ENCODE results near the gene PYGO2.

DNA sequence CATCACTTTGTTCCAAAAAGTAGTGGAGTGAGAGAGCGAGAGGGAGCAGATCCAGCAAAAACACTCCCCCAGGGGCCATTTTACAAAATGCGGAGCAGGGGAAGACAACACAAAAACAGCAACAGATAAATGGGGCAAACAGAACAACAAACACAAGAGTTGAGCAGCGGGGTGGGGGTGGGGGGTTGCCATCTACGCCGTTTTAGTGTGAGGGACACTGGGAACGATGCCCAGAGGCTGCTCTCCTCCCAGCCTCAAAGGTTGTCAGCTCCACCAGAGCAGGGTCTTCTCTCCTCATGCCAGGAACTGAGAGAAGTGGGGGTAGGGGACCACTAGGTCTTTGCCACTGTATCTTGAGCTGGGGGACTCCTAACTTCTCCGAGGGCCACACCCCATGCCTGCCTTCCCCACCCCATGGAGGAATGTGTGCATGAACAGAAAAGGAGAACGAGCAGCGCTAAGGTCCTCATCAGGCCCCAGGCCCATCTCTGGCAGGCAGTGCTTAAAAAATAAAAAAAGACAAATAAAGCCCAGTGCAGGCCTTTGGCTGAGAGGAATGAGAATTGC is 4.4 kb downstream of the PYGO2 start:
- TF ChIP-seq, protein P1, sequence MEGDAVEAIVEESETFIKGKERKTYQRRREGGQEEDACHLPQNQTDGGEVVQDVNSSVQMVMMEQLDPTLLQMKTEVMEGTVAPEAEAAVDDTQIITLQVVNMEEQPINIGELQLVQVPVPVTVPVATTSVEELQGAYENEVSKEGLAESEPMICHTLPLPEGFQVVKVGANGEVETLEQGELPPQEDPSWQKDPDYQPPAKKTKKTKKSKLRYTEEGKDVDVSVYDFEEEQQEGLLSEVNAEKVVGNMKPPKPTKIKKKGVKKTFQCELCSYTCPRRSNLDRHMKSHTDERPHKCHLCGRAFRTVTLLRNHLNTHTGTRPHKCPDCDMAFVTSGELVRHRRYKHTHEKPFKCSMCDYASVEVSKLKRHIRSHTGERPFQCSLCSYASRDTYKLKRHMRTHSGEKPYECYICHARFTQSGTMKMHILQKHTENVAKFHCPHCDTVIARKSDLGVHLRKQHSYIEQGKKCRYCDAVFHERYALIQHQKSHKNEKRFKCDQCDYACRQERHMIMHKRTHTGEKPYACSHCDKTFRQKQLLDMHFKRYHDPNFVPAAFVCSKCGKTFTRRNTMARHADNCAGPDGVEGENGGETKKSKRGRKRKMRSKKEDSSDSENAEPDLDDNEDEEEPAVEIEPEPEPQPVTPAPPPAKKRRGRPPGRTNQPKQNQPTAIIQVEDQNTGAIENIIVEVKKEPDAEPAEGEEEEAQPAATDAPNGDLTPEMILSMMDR (conservative IDR thresholded peaks at IDR 0.05; ENCODE audit: low read length) = no peak
- no peak for TF ChIP-seq EZH2phosphoT487 (IDR thresholded peaks at IDR 0.05; ENCODE audit: borderline replicate concordance)
